HepG2 (cell line): ENCODE results near the gene CIB2. TPM values are rescaled to one million over a fixed set of nuclear protein-coding genes. Genes with fewer than 3 reads are reported as not detected.

Source experiments
- ATAC-seq: fragments of 200-7000 bp; cut with Tn5 transposase; 3 replicates; pipeline ENCODE4 v1.9.1; 2020; ENCODE audit warnings: mild to moderate bottlenecking, moderate library complexity
- BruUV-seq: library from RNA; stranded (reverse); fragments of 400-500 nt; replicated peaks from 2 replicates; lab custom pipeline; 2021; lab: Mats Ljungman, UMichigan
- CTCF ChIA-PET: fragments of 300-600 bp; formaldehyde crosslinking; extraction: SDS; loops from one replicate; lab custom pipeline; 2021; ENCODE audit warnings: low total read pairs, inconsistent platforms, low intra/inter-chr PET ratio; lab: Yijun Ruan, JAX
- POLR2A ChIA-PET: fragments of 350-600 bp; sonication (Branson Sonifier 250); formaldehyde crosslinking; loops from one replicate; lab custom pipeline; 2020; ENCODE audit warnings: antibody characterized with exemption, inconsistent platforms; lab: Yijun Ruan, JAX
- DNase-seq: peaks from one replicate; pipeline ENCODE4 v3.0.0-alpha.2; 2015; ENCODE audit warnings: low spot score
- FAIRE-seq: peaks from 3 replicates; lab custom pipeline; 2011; peaks lifted over from hg19 to GRCh38; lab: Jason Lieb, UNC
- H2AFZ ChIP-seq: one replicate; pipeline ENCODE4 v1.6.1; 2011; ENCODE audit warnings: low read length, inconsistent platforms
- H3K27ac ChIP-seq: fragments of 300-600 bp; 3 replicates; pipeline ENCODE4 v1.8.0; 2011; ENCODE audit warnings: mixed run types, mild to moderate bottlenecking, mixed read lengths, low read length, inconsistent platforms; ENCODE audit not compliant: insufficient read depth; ENCODE audit errors: extremely low read length
- H3K27me3 ChIP-seq, 2 experiments: fragments of 200-600 bp in 1 of 2; 2 replicates in 1 of 2; 3 replicates in 1 of 2; pipeline versions ENCODE4 v1.6.0 to v1.8.0; 2011; ENCODE audit warnings: low read length in 2 of 2, mild to moderate bottlenecking in 2 of 2, moderate library complexity in 2 of 2, inconsistent platforms in 1 of 2; ENCODE audit not compliant: insufficient read depth in 2 of 2, control insufficient read depth in 1 of 2
- H3K36me3 ChIP-seq, 2 experiments: fragments of 200-600 bp in 1 of 2; replicated peaks in 1 of 2; 2 replicates in 1 of 2; 3 replicates in 1 of 2; pipeline versions ENCODE4 v1.5.1 to v1.8.0; 2011; ENCODE audit warnings: low read length in 2 of 2, inconsistent platforms in 1 of 2; ENCODE audit not compliant: insufficient read depth in 2 of 2, control insufficient read depth in 1 of 2
- H3K4me1 ChIP-seq: 2 replicates; pipeline ENCODE4 v1.5.1; 2012; ENCODE audit warnings: low read length, inconsistent platforms; ENCODE audit not compliant: insufficient read depth
- H3K4me2 ChIP-seq: 2 replicates; pipeline ENCODE4 v1.6.0; 2011; ENCODE audit warnings: low read depth, low read length, inconsistent platforms
- H3K4me3 ChIP-seq, 3 experiments: fragments of 200-600 bp in 1 of 3; sonication (generic), shearing (Covaris generic) in 1 of 3; replicated peaks in 1 of 3; 2 replicates each; pipeline ENCODE4 v1.5.1; 2011 to 2016; ENCODE audit warnings: low read length in 3 of 3, inconsistent platforms in 2 of 3, low read depth in 2 of 3, mild to moderate bottlenecking in 2 of 3, control low read depth in 1 of 3, mixed read lengths in 1 of 3; ENCODE audit not compliant: insufficient read depth in 1 of 3
- H3K79me2 ChIP-seq: one replicate; pipeline ENCODE4 v1.6.1; 2011; ENCODE audit warnings: low read length, inconsistent platforms; ENCODE audit not compliant: insufficient read depth
- H3K9ac ChIP-seq: 2 replicates; pipeline ENCODE4 v1.6.0; 2011; ENCODE audit warnings: mild to moderate bottlenecking, low read depth, low read length, inconsistent platforms; ENCODE audit not compliant: insufficient read depth
- H3K9me3 ChIP-seq: 2 replicates; pipeline ENCODE4 v1.5.1; 2012; ENCODE audit warnings: mild to moderate bottlenecking, low read length
- H4K20me1 ChIP-seq: 2 replicates; pipeline ENCODE4 v1.6.0; 2011; ENCODE audit warnings: inconsistent platforms, mild to moderate bottlenecking, low read length, moderate library complexity; ENCODE audit not compliant: insufficient read depth
- LCORL ChIP-seq, 2 experiments: fragments of 450-650 bp in 1 of 2; sonication (generic) in 1 of 2; formaldehyde crosslinking in 1 of 2; IDR thresholded peaks; 2 replicates each; pipeline versions ENCODE4 v1.5.0 to v1.6.1; 2017 to 2020; ENCODE audit warnings: antibody characterized with exemption in 1 of 2, missing genetic modification reagents in 1 of 2
- MBD4 ChIP-seq: IDR thresholded peaks from 2 replicates; pipeline ENCODE4 v1.6.1; 2012; ENCODE audit warnings: low read length, inconsistent platforms, borderline replicate concordance
- SRF ChIP-seq: IDR thresholded peaks from 2 replicates; pipeline ENCODE4 v1.6.1; 2011; ENCODE audit warnings: mild to moderate bottlenecking, low read depth, low read length, moderate library complexity
- TEAD2 ChIP-seq: sonication (generic); formaldehyde crosslinking; IDR thresholded peaks from 2 replicates; pipeline ENCODE4 v1.9.0; 2021; ENCODE audit warnings: missing genetic modification reagents
- ZBTB33 ChIP-seq: sonication (generic); formaldehyde crosslinking; IDR thresholded peaks from 2 replicates; pipeline ENCODE4 v1.4.0; 2020; ENCODE audit warnings: missing genetic modification reagents
- ZEB1 ChIP-seq: IDR thresholded peaks from 2 replicates; pipeline ENCODE4 v1.6.1; 2012; ENCODE audit warnings: mild to moderate bottlenecking, low read depth, inconsistent platforms; ENCODE audit not compliant: insufficient replicate concordance
- ZNF224 ChIP-seq: sonication (generic); formaldehyde crosslinking; IDR thresholded peaks from 2 replicates; pipeline ENCODE4 v1.5.0; 2020; ENCODE audit warnings: mild to moderate bottlenecking, missing genetic modification reagents
- ZNF296 ChIP-seq: sonication (generic); formaldehyde crosslinking; conservative IDR thresholded peaks from 2 replicates; pipeline ENCODE4 v1.5.0; 2020; ENCODE audit warnings: mild to moderate bottlenecking, missing genetic modification reagents
- ZNF337 ChIP-seq: sonication (generic); formaldehyde crosslinking; IDR thresholded peaks from 2 replicates; pipeline ENCODE4 v1.5.1; 2020; ENCODE audit warnings: missing genetic modification reagents, low read depth, mild to moderate bottlenecking, borderline replicate concordance
- ZNF564 ChIP-seq: sonication (generic); formaldehyde crosslinking; IDR thresholded peaks from 2 replicates; pipeline ENCODE4 v1.8.1; 2023; ENCODE audit warnings: mild to moderate bottlenecking, missing genetic modification reagents
- ZNF687 ChIP-seq: sonication (generic); formaldehyde crosslinking; IDR thresholded peaks from 2 replicates; pipeline ENCODE4 v1.5.1; 2020; ENCODE audit warnings: mild to moderate bottlenecking, missing genetic modification reagents, moderate library complexity
- ZNF777 ChIP-seq: sonication (generic); formaldehyde crosslinking; IDR thresholded peaks from 2 replicates; pipeline ENCODE4 v1.4.0; 2020; ENCODE audit warnings: missing genetic modification reagents
- WGBS: methylation state at CpG from one replicate; pipeline ENCODE4 v1.1.6; 2017; ENCODE audit warnings: low lambda C conversion rate; 5-methylcytosine and 5-hydroxymethylcytosine counted together
- in situ Hi-C: cut with HindIII; loops from 2 replicates; pipeline ENCODE4 v1.10.0; 2017; ENCODE audit warnings: low pct_unique_long_range_greater_than_20kb; ENCODE audit not compliant: extremely low pct_ligation_motif_present
- intact Hi-C: fragments of 100-400 bp; cut with micrococcal nuclease; formaldehyde crosslinking; loops from one replicate; pipeline ENCODE4 v1.10.0; 2022; ENCODE audit not compliant: unreplicated experiment
- polyA plus RNA-seq, 8 experiments: library from polyadenylated mRNA; depleted of rRNA in 3 of 8; stranded (reverse) in 7 of 8; unstranded in 1 of 8; fragments of >200 nt; fragmentation: Illumina TruSeq in 4 of 8; extraction: Trizol in 4 of 8; gene quantifications; 2 replicates each; pipeline versions ENCODE4 v1.2.1 to v1.2.3, GENCODE V29; 2011 to 2016; ENCODE audit warnings: low read depth in 4 of 8, missing spikeins in 1 of 8, mixed read lengths in 1 of 8; ENCODE audit not compliant: insufficient read depth in 1 of 8
- total RNA-seq, 5 experiments: library from RNA; depleted of rRNA; stranded (reverse); fragments of >200 nt; fragmentation: Illumina TruSeq; extraction: Trizol; gene quantifications; 2 replicates each; pipeline ENCODE4 v1.2.3, GENCODE V29; 2016; ENCODE audit warnings: low read depth in 1 of 5
- TF ChIP-seq, protein P1 (sequence below): sonication (generic); formaldehyde crosslinking; IDR thresholded peaks from 2 replicates; pipeline ENCODE4 v1.8.1; 2023; ENCODE audit warnings: mild to moderate bottlenecking, missing genetic modification reagents, borderline replicate concordance

CIB2 gene
- total and polyA plus RNA-seq, 2 of the 13 experiments (the other 11 are each of a cell fraction or from before 2014, with no cell fraction given), result 1.4 to 1.5 TPM

DNA sequence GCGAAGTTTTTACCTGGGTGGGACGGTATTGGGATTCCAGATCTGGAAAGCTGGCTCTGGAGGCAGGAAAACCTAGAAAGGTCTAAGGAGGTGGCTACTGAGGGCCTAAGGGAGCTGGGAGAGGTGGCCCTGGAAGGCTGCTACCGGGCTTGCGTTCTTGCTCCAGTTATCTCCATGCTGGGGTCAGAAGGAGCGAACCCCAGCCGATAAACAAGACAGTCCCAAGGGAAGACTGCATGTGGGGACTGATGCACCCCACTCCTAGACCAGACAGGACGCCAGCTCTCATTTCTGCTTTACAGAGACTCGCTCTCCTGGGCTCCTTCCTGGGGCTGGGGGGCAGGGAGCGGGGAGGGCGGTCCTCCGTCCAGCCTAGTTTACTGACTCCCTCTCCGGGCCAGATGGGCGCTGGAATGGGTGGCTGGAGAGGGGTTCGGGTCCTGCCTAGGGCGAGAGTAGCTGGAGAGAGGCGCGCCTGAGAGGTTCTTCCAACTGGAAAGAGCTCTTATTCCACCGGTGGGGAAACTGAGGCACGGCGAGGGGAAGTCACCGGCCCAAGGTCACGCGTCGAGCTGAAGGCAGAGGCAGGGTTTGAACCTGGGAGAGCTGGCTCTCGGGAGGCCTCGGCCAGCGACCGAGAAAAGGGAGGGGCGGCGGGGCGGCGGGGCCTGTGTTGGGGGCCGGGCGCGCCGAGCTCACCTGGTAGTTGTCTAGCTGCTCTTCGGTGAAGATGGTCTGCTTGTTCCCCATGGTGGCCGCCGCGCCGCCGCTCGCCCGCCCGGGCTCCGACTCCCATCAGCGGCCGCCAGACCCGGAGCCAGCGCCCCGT, 565 bp downstream of the CIB2 start:
- Histone ChIP-seq H3K27me3 (peaks cover 2 to 12% of the 10 kb centered on the region in 2 experiments; a peak in 2 of 5 replicates), H4K20me1 (no peaks in the 10 kb centered on the region), H3K9me3 (no peaks in the 10 kb centered on the region), H3K36me3 (no peaks in the 10 kb centered on the region), H3K79me2 (no peaks in the 10 kb centered on the region), H3K4me2 (peak overlapping the region; percentile 99), H3K4me1 (peaks cover 39% of the 10 kb centered on the region), H3K9ac (no peak overlapping the region), H3K27ac (no peak overlapping the region)
- DNase-seq (no peak), ATAC-seq (no peak), FAIRE-seq (no peak)
- POLR2A ChIA-PET, result interaction anchor here (0.6 to 2.8 kb wide), 3 partner anchors 19 to 742 kb away, joined by 3 to 11 read pairs (median 3); partner anchors contain the start of genes IDH3A, MORF4L1 and PSMA4
- BruUV-seq, result no TSS peak
- intact Hi-C loops, result loop anchor here (1.0 kb wide), 1 partner anchor 19 kb away; the partner anchor contains the start of gene IDH3A
- in situ Hi-C loops, result no loop called here
- CTCF ChIA-PET, result interaction anchor here (2.6 kb wide), 1 partner anchor 65 kb away, joined by 12 read pairs; no protein-coding TSS in a partner anchor
- WGBS, result 47% methylated on average over 27 of the region's 51 CpGs
- TF ChIP-seq ZNF224 (CRISPR knock-in tag) (no peak), ZNF777 (CRISPR knock-in tag) (no peak), ZNF337 (CRISPR knock-in tag) (no peak), TEAD2 (CRISPR knock-in tag) (no peak), ZBTB33 (no peak), MBD4 (no peak), ZNF564 (CRISPR knock-in tag) (no peak), ZNF296 (no peak), SRF (no peak), ZNF687 (CRISPR knock-in tag) (no peak), LCORL (IDR thresholded peaks at IDR 0.05) (no peak), LCORL (CRISPR knock-in tag; IDR thresholded peaks at IDR 0.05) (no peak), ZEB1 (no peak)
- TF ChIP-seq, protein P1, sequence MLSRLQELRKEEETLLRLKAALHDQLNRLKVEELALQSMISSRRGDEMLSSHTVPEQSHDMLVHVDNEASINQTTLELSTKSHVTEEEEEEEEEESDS (CRISPR knock-in tag), result no peak
- TF ChIP-seq, all 625 proteins: peak for 0
- peak overlapping the region; percentile 24 to 87 (median 75); a peak in 4 of 6 replicates for H3K4me3 ChIP-seq
- H2AFZ ChIP-seq, result no peak overlapping the region
